GM21576 (cell line): ENCODE measurements around the gene RUFY1.
A peak's percentile ranks its signal among the peaks of the same experiment; 100 is the strongest.
"Not testable (repeated sequence)": the region's sequence is repeated elsewhere in the genome, so short reads cannot be mapped to it uniquely, and the experiment has no call there.

ENCODE experiments used
- ATAC-seq: cut with Tn5 transposase; IDR thresholded peaks from one replicate; pipeline ENCODE4 v1.9.1; 2021; ENCODE audit warnings: mild to moderate bottlenecking, moderate library complexity; ENCODE audit not compliant: unreplicated experiment

RUFY1 gene

GRCh38 chr5:179533907-179534306, 16.4 kb upstream of the RUFY1 start:
- ATAC-seq, result peak; percentile 54

DNA sequence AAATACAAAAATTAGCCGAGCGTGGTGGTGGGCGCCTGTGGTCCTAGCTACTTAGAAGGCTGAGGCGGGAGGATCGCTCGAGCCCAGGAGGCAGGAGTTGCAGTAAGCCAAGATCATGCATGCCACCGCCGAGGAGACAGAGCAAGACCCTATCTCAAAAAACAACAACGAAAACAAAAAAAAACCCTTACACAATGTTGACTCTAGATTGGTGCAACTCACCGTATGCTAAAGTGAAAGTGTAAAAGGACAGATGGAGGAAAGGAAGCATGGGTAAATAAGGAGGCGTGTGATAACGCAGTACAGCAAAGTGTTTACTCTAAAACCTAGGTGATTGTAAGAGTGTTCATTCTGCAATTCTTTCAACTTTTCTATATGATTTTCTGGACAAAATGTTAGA, 15.9 kb upstream of the RUFY1 start:
- ATAC-seq, result no peak

- no peak for ATAC-seq
These were observed 13.7 kb upstream of the RUFY1 start for GRCh38 chr5:179536676-179537075.

GRCh38 chr5:179542170-179542569, 8.2 kb upstream of the RUFY1 start:
- no peak for ATAC-seq

- not testable (repeated sequence) for ATAC-seq
These were observed 7.1 kb upstream of the RUFY1 start for GRCh38 chr5:179543275-179543674.

DNA sequence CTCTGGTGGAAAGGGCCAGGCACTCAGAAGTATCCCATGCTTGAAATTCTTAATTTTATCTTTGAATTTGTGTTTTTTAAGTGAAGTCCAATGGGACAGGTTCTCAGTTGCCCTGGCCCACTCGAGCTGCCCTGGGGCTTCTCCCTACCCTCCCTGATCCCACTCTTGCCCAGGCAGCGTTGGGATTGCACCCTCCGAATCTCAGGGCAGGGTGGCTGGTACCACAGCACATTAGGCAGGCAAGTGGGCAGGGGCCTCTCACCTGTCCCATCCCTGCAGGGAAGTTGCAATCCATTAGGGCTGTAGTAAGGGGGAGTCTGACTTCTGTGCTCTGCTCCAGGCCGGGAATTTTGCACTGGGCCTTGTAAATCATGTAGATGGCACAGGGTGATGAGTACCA, 2.7 kb downstream of the RUFY1 start:
- no peak for ATAC-seq

GRCh38 chr5:179553875-179554274, 3.5 kb downstream of the RUFY1 start:
- no peak for ATAC-seq

- no peak for ATAC-seq
These were observed 4.6 kb downstream of the RUFY1 start for GRCh38 chr5:179554981-179555380.

DNA sequence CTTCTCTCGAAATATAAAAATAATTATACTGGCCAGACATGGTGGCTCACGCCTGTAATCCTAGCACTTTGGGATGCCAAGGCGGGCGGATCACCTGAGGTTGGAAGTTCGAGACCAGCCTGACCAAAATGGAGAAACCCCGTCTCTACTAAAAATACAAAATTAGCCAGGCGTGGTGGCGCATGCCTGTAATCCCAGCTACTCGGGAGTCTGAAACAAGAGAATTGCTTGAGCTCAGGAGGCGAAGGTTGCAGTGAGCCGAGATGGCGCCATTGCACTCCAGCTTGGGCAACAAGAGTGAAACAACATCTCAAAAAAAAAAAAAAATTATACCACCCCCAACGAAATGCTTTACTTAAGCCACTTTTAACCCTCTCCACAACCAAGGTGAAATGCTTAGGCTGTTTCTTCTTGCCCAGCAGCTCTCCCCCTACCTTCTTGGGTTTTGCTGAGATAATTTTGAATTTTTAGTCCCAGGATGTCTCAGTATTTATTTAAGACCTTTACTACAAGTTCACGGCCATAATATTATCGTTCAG, 8.0 kb downstream of the RUFY1 start:
- not testable (repeated sequence) for ATAC-seq

GRCh38 chr5:179558932-179559283, 8.6 kb downstream of the RUFY1 start:
- peak; percentile 3 for ATAC-seq

DNA sequence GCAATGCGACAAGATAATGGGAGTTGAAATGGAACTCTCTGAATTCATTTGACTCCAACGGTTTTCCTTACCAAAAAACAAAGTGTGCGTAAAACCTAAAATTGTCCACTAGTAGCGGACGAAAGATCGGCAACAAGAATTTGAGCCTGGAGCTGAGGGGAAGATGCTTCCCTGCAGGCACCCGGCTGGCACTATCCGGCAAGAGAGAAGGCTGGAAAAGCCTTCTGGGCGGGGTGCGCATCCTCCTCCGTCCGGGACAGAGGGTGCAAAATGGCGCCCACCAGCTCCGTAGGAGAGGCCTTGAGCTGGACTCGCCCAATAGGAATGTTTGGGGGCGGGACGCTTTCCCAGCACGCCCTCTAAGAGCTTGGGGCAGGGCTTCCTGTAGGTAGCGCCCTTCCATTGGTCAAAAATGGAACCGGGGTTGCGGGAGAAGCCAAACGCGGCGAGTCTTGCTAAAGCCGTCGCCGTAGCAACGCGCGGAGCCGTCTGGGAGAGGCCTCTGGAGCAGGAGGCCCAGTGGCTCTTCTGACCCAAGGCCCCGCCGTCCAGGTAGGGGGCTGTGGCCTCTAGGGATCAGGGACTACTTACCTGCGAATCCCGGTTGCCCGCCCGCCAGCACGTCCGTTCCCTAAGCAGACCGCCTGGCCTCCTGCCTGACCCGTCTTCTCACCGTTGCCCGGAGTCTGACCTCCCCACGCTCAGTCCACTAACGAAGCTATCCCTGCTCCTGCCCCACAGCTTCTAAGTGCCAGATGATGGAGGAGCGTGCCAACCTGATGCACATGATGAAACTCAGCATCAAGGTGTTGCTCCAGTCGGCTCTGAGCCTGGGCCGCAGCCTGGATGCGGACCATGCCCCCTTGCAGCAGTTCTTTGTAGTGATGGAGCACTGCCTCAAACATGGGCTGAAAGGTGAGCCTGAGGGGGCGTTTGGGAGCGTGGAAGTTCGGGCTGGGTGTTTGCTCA, 9.2 kb downstream of the RUFY1 start:
- peak; percentile 97 for ATAC-seq

- ATAC-seq, result no peak
These were observed 14.2 kb downstream of the RUFY1 start for GRCh38 chr5:179564526-179564925.

DNA sequence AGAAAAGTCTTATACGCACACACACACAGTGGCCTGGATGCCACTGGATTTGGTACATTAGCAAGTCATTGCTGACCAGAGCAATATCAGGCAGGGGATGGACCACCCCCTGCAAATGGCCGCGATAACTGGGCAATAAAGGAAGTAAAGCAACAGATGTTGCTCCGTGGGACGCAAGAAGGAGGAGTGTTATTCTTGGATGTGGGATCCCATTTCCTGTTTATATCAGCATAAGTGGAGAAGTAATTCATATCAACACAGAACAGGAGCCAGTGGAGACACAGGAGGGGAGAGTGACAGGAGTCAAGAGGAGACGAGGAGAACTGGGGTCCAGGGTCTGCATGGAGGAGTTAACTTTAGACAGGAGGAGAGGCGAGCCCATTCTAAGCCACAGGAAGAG, 18.4 kb downstream of the RUFY1 start:
- ATAC-seq, result no peak

- ATAC-seq, result no peak
These were observed 22.0 kb downstream of the RUFY1 start for GRCh38 chr5:179572386-179572785.

- ATAC-seq, result no peak
These were observed 27.1 kb downstream of the RUFY1 start for GRCh38 chr5:179577286-179577960.

GRCh38 chr5:179585941-179586401, 35.6 kb downstream of the RUFY1 start:
- ATAC-seq, result no peak

DNA sequence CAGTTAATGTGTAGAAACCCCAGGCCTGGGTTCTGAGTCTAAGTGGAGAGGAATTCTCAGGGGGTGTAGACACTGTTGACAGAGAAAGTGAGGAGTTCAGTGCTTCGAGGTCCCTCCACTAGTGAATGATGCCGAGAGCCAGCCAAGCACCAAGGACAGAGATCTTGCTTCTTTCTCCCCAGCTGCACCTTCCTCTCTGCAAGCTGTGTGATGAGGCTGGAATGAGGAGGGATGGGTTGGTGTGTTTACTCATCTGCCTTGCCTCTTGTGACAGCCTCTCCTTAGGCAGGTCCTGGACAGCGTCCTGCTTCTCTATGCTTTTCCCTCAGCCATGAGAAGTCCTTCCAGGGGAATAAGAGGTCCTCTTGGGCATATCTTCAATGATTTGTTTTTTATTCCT, 37.8 kb downstream of the RUFY1 start:
- no peak for ATAC-seq

- no peak for ATAC-seq
These were observed 45.6 kb downstream of the RUFY1 start for GRCh38 chr5:179595916-179596315.

GRCh38 chr5:179596421-179596820, 46.1 kb downstream of the RUFY1 start:
- ATAC-seq, result no peak

DNA sequence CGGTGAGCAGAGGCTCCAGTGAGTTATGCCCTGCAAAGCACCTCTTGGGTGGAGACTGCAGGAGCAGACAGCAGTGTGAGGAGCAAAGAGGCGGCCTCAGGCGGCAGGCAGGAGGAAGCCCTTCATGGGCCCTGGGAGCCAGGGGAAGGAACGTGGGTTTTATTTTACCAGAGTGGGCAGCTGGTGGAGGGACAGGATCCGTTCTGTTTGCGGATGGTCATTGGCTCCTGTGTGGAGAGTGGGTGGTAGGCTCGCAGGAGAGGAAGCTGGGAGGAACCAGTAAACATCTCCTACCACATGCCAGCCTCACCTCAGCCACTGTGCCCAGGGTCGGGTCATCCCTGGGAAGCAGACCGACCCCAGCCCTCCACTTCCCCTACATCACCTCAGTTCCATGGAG, 48.7 kb downstream of the RUFY1 start:
- no peak for ATAC-seq

- ATAC-seq, result no peak
These were observed 49.2 kb downstream of the RUFY1 start for GRCh38 chr5:179599566-179599965.

DNA sequence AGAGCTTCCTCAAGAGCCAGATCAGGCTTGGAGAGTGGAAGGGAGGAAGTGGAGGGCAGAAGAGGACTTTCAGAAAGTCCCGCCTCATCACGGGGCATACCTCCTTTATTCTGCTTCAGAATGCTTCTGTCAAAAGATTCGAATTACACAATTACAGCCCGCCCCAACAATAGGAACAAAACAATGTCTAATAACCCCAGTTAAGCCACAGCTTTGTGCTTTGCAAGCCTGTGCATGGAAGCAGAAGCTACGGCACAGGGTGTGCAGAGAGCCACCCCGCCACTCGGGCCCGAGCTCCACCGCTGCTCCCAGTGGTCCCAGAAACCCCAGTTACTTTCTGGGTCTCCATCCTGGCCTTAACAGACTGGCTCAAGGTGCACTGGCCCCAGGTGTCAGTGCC, 49.6 kb downstream of the RUFY1 start:
- no peak for ATAC-seq
